ENCODE results near the gene GAGE12G. TPM values are rescaled to one million over a fixed set of nuclear protein-coding genes. Genes with fewer than 3 reads are reported as not detected.

GAGE12G gene
- polyA plus RNA-seq, 1 of the 3 experiments (the other 2 are of a cell fraction): not detected

GRCh38 chrX:49610718-49611310 lies 40.6 kb downstream of the GAGE12G start:
- H3K36me3 ChIP-seq (replicated peaks in 1 of 2; ENCODE audit: control insufficient read depth in 1 of 2, insufficient read depth in 2 of 2, low read length in 1 of 2): no peaks in the 10 kb centered on the region
- H3K27ac ChIP-seq (ENCODE audit: low read depth in 2 of 2, low read length in 1 of 2): no peak overlapping the region
- POLR2A ChIA-PET: no interaction called here
- no peak overlapping the region for H3K4me2 ChIP-seq
- H4K20me1 ChIP-seq (ENCODE audit: insufficient read depth): no peaks in the 10 kb centered on the region
- under 1% methylated on average over 7 of the region's 7 CpGs for WGBS (ENCODE audit: low lambda C conversion rate)
- no peaks in the 10 kb centered on the region for H3K9me3 ChIP-seq
- peaks cover 11% of the 10 kb centered on the region; the same call in 1 of the 2 replicates for H3K27me3 ChIP-seq (ENCODE audit: insufficient read depth)
- no peak overlapping the region for H3K4me3 ChIP-seq (ENCODE audit: low read depth in 2 of 2, low read length in 1 of 2)
- no peaks in the 10 kb centered on the region for H3F3A ChIP-seq (replicated peaks; ENCODE audit: insufficient read depth)
- H2AFZ ChIP-seq (ENCODE audit: low read depth): no peak overlapping the region
- TF ChIP-seq, protein P1, sequence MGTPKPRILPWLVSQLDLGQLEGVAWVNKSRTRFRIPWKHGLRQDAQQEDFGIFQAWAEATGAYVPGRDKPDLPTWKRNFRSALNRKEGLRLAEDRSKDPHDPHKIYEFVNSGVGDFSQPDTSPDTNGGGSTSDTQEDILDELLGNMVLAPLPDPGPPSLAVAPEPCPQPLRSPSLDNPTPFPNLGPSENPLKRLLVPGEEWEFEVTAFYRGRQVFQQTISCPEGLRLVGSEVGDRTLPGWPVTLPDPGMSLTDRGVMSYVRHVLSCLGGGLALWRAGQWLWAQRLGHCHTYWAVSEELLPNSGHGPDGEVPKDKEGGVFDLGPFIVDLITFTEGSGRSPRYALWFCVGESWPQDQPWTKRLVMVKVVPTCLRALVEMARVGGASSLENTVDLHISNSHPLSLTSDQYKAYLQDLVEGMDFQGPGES (IDR thresholded peaks at IDR 0.05; ENCODE audit: low read depth, low read length): no peak
- TF ChIP-seq EP300 (IDR thresholded peaks at IDR 0.05; ENCODE audit: borderline replicate concordance in 1 of 2, low read depth in 1 of 2, low read length in 1 of 2): no peak
- no peaks in the 10 kb centered on the region for H3K4me1 ChIP-seq (ENCODE audit: control insufficient read depth in 1 of 2, insufficient read depth in 2 of 2, low read depth in 1 of 2, low read length in 1 of 2)
- H3K9ac ChIP-seq: no peak overlapping the region
- no peaks in the 10 kb centered on the region for H3K79me2 ChIP-seq (ENCODE audit: insufficient read depth)
- DNase-seq: no peak
- H3K9me2 ChIP-seq: no peaks in the 10 kb centered on the region
- CTCF ChIA-PET: no interaction called here

GRCh38 chrX:49618574-49618973 lies 48.4 kb downstream of the GAGE12G start:
- no peak overlapping the region for H3K27ac ChIP-seq (ENCODE audit: low read depth in 2 of 2, low read length in 1 of 2)
- CTCF ChIA-PET: no interaction called here
- H3K4me1 ChIP-seq (ENCODE audit: control insufficient read depth in 1 of 2, insufficient read depth in 2 of 2, low read depth in 1 of 2, low read length in 1 of 2): no peaks in the 10 kb centered on the region
- 2% methylated on average over 2 of the region's 2 CpGs for WGBS (ENCODE audit: low lambda C conversion rate)
- H3K4me2 ChIP-seq: no peak overlapping the region
- H3K4me3 ChIP-seq (ENCODE audit: low read depth in 2 of 2, low read length in 1 of 2): no peak overlapping the region
- no peaks in the 10 kb centered on the region for H3K9me2 ChIP-seq
- H3F3A ChIP-seq (replicated peaks; ENCODE audit: insufficient read depth): no peaks in the 10 kb centered on the region
- no peaks in the 10 kb centered on the region for H4K20me1 ChIP-seq (ENCODE audit: insufficient read depth)
- no peak for TF ChIP-seq RAD21 (IDR thresholded peaks at IDR 0.05; ENCODE audit: low read length)
- no peaks in the 10 kb centered on the region for H3K79me2 ChIP-seq (ENCODE audit: insufficient read depth)
- no peaks in the 10 kb centered on the region for H3K36me3 ChIP-seq (replicated peaks in 1 of 2; ENCODE audit: control insufficient read depth in 1 of 2, insufficient read depth in 2 of 2, low read length in 1 of 2)
- no peak for DNase-seq
- H3K9me3 ChIP-seq: no peaks in the 10 kb centered on the region
- no peak overlapping the region for H3K9ac ChIP-seq
- POLR2A ChIA-PET: no interaction called here
- no peak overlapping the region for H2AFZ ChIP-seq (ENCODE audit: low read depth)
- no peaks in the 10 kb centered on the region; the same call in 1 of the 2 replicates for H3K27me3 ChIP-seq (ENCODE audit: insufficient read depth)

Small RNA genes within 50 kb of the gene (small RNA-seq; reads per million reads assigned to genes)
- 0 reads per million in 7 experiments for gene GAGE12B

Other genes with a start within 250 kb of the GAGE12G start
- gene GAGE12J, start 248.4 kb upstream of the GAGE12G start, polyA plus RNA-seq (2012; rRNA removed): not detected in 2 replicates
- not detected in 2 replicates for gene GAGE13, start 238.8 kb upstream of the GAGE12G start, polyA plus RNA-seq (2012; rRNA removed)
- gene GAGE12C, start 38.2 kb upstream of the GAGE12G start, polyA plus RNA-seq (2012; rRNA removed): not detected in 2 replicates
- gene GAGE12D, start 28.7 kb upstream of the GAGE12G start, polyA plus RNA-seq (2012; rRNA removed): not detected in 2 replicates
- gene GAGE12E, start 19.1 kb upstream of the GAGE12G start, polyA plus RNA-seq (2012; rRNA removed): not detected in 2 replicates
- not detected in 2 replicates for gene GAGE12F, start 9.6 kb upstream of the GAGE12G start, polyA plus RNA-seq (2012; rRNA removed)
- not detected in 2 replicates for gene GAGE12H, start 9.5 kb downstream of the GAGE12G start, polyA plus RNA-seq (2012; rRNA removed)
- not detected in 2 replicates for gene GAGE2A, start 19.1 kb downstream of the GAGE12G start, polyA plus RNA-seq (2012; rRNA removed)
- gene GAGE1, start 28.6 kb downstream of the GAGE12G start, polyA plus RNA-seq (2012; rRNA removed): not detected in 2 replicates
- 0.50 and 0.54 TPM in 2 replicates for gene PAGE1, start 125.6 kb downstream of the GAGE12G start, polyA plus RNA-seq (2012; rRNA removed)

Measured in SK-N-SH (cell line).